IPS DF 19.7 (cell line): ENCODE measurements around the gene GPR18.

Experiments used
- DNase-seq: peaks from one replicate; pipeline ENCODE4 v3.0.0-alpha.2; 2013; ENCODE audit warnings: low read depth, low spot score

The GPR18 gene

DNA sequence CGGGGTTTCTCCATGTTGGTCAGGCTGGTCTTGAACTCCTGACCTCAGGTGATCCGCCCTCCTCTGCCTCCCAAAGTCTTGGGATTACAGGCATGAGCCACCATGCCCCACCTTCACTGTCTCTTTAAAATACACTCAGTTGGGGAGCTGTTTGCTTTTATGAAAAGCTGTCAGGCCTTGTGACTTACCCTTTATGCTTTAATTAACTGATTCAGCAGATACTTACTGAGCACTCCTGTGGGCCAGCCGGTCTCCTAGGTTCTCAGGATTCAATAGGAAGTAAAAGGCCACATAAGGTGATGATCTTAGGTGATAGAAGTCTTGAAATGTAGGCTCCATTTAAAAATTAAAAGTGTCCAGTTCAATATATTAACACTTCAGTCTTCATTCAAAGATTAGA, 50.0 kb downstream of the GPR18 start:
- no peak for DNase-seq

- DNase-seq: no peak
These were observed 50.7 kb downstream of the GPR18 start for GRCh38 chr13:99207511-99207910.

GRCh38 chr13:99206873-99207272, 51.3 kb downstream of the GPR18 start:
- DNase-seq: no peak

- DNase-seq: no peak
These were observed 52.0 kb downstream of the GPR18 start for GRCh38 chr13:99206226-99206625.

GRCh38 chr13:99205621-99206220, 52.5 kb downstream of the GPR18 start:
- DNase-seq: no peak
